Measurements from ENCODE around the gene TMTC2.

The TMTC2 gene

DNA sequence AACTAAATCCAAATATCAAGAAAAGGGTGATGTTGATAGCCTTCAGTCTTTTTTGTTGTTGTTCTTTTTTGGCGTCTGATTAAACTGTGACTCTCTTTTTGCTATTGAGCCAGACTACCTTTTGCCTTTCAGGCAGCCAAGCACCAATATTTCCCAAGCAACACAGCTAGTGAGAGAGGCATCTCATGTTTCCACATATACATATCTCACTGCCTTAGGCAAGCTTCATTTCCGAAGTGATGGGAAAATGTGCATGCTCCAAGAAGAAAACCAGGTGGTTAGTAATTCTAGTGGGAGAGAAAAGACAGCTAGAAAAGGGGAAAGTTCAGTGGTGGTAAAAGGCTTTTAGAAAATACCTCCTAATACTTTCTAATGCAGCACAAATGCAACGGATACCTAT is 277.7 kb downstream of the TMTC2 start:
- DNase-seq, result no peak

DNA sequence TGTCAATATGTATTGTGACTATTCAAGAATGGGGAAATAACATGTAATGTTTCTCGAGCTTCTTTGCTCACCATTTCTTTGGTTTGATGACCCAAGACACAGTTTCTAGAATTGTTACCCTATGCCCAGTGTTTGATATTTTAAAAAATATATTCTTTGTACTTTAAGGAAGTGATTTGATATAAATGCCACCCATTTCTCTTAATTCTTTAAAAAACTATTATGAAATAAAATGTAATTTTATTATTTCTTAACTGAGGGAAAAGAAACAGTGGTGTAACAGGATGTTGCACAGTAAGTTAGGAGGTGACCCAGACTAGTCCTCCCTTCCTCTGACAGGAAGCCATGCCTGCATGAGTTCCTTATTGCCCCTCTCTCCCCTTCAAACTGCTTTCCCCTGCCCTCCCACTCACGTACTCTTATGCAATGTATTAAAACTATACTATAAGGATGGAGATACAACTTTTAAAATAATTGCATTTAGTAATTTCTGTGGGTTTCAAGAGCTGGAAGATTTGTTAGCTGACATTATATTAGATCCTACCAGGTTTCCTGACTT is 279.4 kb downstream of the TMTC2 start:
- DNase-seq, result no peak

DNA sequence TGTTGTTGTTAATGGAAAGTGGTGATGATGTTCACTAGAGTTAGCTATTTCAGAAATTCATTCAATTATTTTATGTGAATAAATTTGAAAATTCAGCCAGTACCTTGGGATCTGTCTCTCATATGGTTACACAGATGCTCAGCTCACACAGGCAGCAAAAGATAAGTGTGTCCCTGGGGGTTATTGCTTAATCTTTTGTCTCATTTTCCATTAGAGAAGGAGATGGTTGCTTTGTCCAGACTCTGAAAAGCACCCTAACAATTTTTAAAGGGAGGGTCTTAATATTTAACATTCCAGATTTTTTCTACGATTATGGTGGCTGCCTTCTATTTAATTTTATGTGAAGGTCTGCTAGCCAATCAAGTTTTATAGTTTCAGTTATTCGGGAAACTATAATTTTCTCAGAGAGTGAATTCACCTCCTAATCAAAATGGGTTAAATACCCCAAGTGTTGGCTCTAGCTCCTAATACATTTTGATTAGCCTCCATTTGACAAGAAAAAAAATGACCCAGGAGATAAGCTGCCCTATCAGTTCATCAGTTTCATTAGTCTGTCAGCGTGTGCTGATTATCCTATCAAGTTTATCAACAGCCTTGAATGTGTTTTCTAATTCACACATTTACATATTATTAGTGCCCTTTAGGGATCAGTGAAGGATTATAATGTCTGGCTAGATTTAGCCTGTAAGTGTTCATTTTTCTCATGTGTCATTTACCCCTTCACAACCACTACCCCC is 282.1 kb downstream of the TMTC2 start:
- DNase-seq, result no peak

DNA sequence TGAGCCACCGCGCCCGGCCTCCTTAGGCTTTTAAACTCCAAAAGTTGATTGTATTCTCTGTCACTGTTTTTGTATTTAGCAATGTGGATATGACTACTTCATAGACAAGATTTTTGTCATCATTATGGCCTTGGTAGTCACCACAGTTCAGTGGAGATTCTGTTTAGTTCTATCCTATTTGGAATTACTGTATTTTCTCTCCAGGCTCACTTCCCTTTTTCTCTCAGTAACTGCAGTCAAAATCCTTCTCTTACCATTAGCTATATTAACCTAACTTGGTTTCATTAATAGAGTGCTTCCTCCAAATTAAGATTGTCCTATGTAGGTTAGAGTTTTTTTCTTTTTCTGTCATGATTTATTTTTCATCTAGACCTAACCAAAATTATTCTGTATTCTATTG is 283.9 kb downstream of the TMTC2 start:
- DNase-seq, result no peak

DNA sequence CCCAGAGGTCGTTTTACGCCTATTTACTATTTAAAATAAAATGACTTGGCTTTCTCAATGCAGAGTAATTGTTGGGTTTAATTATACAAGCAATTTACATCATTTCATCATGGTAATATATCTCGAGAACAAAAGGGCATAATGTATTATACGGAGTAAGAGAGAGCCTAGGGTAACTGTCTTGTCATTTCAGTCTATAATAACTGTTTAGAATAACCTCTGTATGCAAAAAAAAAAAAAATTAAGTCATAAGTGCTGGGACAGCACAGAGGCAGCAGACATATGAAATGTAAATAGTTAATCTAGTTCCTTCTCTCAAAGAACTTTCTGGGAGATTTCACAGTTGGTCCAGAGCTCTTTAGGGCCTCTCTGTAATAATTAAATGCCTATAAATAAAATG is 284.9 kb downstream of the TMTC2 start:
- DNase-seq, result no peak

DNA sequence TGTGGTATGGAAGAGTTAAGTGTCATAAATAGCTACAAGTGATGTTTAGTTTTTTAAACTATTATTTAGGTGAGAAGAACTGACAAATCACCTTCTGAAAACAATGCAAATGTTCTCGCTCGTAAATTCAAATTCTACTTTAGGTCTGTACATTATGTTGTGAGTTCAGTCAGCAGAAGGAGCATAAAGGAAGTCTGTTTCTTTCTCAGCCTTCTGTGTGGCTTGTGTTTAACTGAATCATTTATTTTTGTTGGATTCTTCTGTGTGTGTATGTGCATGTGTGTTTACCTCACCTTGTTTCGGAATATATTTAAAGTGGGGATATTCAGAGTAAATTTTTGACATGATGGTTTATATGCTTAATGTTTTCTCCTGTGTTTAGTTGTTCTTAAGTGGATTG is 285.9 kb downstream of the TMTC2 start:
- no peak for DNase-seq

DNA sequence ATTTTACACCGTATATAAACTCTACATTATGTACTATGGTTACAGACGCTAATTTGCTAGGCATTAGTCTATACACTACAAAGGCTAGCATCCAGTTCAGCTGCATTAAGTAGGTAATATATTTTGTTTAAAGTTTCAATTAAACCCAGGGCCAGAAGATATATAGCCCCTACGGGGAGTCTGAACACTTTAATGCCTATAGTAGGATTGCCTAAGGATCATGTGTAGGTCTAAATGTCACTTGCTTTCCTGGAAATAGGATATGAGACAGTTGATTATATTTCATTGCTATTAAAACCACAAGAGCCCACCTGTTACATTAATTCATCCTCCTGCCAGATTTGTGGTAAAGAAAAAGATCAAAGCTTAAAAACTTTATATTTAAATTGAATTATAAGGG is 286.9 kb downstream of the TMTC2 start:
- no peak for DNase-seq

DNA sequence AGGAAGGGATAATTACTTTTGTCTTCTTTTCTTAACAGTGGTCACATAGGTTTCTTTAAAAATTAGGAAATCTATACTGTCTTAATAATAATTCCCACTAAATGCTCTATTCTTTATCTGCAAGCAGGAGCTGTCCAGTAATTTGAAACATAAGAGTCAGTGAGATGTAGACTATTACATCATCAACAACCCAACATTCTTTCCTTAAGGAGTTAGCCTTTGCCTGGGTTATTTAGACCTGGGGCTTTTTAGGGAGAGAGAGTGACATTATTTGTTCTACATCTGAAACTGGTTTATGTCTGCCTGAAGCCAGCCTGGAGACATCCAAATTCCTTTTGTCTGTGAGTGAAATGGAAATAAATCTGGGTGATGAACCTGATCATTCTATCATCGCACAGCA is 294.4 kb downstream of the TMTC2 start:
- no peak for DNase-seq

DNA sequence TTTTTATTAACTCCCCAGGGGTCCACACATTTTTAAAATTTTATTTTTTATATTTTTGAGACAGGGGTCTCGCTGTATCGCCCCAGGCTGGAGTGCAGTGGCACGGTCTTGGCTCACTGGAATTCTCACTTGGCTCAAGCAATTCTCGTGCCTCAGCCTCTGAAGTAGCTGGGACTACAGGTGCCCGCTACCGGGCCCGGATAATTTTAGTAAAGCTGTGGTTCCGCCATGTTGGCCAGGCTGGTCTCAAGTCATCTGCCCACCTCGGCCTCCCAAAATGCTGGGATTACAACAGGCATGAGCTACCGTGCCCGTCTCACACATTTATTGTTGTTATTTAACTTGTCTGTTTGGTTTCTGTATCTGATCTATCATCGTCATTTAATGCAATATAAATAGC is 307.4 kb downstream of the TMTC2 start:
- no peak for DNase-seq

DNA sequence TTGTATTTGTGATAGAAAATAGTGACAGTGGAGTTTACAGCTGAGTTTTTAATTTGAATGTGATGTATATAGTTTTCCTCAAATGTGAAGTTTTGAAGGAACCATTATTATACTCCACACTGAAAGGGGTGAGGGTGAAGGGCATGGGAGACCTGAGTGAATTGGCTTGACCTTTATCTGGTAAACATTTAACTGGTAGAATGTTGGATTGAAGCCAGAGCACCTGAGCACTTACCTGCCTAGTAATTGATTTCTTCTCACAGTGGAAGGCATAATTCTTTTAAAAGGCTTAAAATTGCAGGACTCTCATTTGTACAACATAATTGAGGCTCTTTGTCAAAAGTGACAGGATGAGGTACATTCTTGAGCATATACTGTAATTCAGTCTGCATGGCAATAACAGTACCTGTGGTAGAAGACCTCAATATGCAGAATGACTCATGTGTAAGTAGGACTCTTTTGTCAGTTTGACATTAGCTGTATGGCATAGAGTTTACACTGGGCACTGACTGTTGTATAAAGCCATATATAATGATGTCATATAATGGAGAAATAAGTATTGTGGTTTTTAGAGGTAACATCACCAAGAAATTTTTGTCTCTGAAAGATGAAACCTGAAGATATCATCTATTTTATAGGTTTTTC is 309.6 kb downstream of the TMTC2 start:
- DNase-seq, result no peak

DNA sequence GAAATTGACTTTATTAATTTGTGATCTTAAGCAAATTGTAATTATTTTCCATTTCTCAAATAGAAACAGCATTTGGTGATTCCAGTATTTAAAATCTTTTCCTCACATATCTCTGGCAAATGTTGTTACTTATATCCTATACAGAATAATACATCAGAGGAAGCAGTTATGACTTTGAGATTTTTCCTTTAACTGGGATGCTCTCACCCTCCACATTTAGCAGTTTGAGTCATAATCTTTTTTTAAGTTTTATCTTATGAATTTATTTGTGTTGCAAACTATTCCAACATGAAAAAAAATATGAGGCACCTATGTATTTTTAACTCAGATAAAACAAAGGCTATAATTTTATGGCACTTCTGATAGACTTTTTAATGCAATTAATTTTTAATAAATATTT is 311.8 kb downstream of the TMTC2 start:
- DNase-seq, result no peak

DNA sequence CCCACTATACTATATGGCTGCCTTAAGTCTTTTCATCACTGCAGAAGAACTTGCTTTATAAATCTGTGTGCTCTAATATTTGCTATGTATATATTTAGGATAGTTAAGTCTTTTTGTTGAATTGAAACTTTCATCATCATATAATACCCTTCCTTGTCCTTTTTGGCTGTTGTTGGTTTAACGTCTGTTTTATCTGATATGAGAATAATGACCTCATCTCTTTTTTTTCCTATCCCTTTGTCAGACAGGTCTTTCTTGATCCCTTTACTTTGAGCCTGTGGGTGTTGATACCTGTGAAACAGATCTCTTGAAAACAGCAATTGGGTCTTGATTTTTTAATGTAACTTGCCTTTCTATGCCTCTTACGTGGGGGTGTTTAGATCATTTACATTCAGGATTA is 316.3 kb downstream of the TMTC2 start:
- no peak for DNase-seq

DNA sequence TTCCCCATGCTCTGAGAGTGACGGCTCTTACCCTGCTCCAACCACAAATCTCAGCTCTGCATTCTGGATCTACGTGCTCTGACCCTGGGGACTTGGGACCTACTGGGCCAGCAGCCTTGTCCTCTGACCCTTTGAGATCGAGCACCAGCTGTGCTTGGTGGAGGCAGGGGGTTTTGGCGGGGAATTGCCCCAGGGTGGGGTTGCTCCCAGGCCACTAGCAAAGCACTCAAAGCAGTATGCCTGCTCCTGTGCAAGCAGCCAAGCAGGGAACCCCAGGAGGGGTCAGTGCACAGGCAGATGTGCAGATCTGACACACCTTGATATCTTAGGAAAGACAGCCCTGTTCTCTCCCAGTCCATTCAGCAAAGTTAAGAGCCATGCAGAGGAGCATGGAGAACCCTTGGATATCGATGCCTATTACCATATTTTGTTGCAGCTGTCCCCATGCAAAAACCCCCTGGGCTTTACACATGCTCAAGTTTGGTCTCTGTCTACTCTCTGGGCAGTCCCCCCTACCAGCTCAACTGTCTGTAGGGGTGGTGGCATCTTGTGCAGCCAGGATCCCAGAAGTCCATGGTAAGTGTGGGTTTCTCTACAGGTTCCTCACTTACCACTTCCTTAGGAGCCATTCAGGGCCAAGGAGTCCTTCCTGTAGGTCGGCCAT is 319.0 kb downstream of the TMTC2 start:
- DNase-seq, result no peak

DNA sequence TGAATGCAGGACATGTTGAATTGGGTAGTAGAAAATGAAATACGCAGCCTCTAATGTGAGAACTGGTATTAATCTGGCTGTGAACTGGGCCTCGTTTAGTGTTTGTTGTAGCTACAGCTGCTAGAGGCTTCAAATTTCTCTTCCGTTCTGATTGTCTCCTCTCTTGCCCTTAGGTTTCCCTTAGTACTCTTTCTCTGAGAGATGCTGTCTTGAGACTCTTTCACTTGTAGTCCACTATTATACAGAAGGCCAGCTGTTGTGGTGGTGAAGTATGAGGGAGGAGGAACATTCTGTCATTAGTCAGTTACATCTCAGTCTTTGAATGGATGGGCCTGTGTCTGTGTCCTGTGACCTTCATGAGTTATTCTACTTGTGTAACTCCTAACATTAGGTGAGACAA is 322.0 kb downstream of the TMTC2 start:
- no peak for DNase-seq

DNA sequence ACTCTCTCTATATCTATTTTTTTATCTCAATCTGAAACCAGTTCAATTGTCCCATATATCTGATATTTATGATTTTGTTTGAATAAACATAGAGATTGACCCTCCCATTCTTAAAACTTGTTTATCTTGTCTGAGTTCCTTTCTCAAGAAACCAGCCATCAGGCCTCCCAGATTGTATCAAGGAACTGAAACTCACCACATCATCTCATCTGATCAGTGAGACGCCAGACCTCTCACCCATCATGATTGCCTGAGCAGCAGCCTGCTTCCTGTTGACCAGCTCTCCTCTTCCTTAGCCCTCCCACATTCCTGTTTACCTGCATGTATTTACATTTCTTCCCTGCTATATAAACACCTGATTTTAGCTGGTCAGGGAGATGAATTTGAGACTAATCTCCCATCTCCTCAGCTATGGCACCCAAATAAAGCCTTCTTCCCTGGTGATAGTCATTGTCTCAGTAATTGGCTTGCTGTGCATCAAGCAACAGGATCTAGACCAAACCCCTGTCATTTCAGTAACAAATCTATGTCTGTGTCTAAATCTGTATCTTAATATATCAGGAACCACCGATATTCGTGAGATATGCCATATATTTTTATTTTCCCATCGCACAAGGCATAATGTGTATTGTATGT is 323.6 kb downstream of the TMTC2 start:
- no peak for DNase-seq

DNA sequence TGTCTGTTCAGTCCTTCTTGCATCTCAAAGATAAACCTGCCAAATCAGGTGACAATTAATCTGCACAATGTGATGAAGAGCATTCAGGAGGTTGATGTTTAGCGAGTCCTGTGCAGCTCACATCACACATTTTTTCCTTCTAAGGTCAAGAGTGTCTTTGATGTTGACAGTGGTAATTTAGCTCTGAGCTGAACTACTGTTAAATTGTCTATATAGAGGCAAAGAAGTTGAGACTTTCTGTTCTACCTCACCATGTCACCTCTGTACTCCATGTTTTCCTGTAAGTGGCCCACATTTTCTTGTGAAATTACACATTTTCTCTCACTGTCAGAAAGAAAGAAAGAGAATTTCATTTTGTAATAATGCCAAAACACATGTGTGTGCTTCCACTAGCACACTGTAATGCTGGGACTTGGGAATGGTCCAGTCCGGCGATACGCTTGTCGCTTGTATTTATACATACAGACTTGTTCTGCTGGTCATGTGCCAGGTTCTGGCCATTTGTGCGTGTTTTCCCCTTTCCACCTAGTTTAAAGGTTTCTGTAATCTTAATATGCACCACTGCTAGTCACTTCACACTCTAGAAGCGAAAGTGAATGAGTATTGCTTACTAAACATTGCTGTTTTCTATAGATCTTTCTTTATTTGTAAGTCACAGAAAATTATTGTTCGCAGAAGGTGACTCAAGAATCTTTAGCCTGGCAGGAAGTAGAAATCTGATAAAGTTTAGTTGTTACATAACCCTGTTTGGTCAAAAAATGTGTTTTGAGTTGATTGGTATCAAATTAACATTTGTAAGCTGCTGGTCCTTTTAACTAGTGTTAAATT is 328.9 kb downstream of the TMTC2 start:
- no peak for DNase-seq

DNA sequence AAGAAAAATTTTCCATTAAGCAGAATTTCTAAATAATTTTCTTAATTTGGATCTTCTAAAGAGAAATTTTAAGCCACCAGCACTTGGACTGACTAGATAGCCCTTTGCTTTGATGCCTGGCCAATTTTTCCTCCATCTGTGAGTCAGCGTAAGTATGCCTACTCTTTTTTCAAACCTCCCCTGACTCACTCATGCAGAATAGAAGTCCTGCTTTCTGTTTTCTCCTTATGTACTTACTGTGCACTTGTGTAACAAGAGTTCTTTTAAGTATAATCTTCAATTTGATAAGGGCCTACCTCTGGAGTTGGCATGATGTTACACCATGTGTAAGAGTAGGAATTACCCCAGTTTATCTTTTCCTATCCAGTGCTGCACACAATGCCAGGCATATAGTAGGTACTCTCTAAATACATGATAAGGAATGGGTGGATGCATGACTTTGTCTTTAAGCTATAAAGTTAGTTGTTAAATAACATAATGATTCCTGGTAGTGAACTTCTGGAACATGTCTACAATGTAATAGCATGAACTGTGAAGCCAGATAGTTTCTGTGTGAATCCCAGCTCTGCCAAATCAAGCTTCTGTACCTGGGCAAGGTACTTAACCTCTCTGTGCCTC is 329.6 kb downstream of the TMTC2 start:
- no peak for DNase-seq

DNA sequence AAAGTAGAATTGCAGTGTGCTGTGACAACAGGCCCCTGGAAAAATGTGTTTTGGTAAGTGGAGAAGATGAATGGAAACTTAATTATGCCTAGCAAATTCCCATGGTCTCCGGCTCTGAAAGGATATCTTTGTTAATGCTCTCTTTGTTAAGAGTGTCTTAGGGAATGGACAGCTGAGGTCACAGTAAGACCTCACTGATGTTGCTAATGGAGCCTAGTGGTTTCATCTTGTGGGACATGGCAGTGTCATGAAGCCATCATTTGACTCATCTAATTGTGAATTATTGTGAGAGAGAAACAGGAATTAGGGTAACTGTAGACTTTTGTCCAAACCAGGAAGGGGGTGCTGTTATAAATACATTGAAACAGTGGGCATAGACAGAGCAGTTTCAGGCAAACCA is 330.3 kb downstream of the TMTC2 start:
- DNase-seq, result no peak

DNA sequence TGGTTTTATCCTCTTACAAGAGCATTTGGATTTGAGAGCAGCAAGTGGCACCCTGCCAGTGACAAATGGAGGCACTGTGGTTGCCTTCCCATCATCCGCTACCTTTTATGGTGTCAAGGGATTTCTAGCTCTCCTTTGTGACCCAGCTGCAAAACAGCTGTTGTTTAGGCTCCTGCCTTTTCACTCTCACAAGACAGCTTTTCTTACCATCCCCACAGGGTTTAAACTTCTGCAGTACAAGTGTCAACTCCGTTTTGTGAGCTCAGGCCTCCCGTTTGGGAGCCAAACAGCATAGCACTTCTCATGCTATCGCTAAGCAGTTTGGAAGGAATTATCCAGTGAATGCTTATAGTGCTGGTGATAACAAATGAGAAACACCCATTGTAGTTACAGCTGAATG is 331.4 kb downstream of the TMTC2 start:
- no peak for DNase-seq

DNA sequence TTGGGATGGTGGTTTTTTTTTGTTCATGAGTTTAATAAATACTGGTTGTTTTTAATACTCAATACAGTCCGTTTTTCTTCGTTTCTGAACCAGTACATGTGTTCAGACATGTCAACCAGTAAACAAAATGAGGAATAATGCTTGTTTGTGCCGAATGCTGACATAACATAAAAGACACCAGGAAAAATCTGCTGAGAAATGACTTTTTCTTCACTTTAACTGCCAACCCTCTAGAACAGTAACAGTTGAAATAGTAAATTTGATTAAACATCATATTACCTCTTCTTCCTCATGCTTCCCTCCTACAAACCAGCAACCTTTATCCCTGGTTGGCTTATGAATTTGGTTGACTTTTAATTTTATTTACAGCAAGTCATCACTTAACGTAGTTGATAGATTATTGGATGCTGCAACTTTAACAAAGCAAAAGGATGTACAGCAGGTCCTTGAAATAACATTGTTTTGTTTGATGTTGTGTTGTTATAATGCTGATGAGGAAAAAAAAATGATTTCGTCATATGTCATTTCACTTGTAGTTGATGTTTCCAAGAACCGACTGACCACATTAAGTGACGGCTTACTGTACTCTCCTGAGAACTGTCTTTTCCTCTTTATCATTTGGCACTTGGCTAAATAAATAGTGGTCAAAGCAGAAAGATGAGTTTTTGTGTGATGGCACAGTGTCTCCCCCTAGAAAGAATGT is 340.5 kb downstream of the TMTC2 start:
- DNase-seq, result no peak

DNA sequence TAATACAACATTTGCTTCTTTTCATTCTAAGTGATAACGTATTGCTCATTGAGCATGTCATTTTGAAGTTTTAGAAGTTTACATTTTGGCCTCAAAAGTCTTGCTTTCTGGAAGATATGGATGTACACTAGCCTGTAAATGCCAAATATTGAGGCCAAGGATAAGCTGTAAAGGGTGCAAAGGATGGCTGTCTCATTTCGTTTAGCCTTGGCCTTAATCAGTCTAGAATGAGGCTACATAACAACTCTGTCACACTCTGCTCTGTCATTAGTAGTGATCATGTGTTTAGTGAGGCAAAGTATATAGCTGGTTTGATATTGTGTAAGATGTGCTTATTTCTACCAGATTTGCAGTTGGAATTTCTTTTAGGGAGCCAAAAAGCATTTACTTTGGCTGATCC is 344.5 kb downstream of the TMTC2 start:
- DNase-seq, result no peak

DNA sequence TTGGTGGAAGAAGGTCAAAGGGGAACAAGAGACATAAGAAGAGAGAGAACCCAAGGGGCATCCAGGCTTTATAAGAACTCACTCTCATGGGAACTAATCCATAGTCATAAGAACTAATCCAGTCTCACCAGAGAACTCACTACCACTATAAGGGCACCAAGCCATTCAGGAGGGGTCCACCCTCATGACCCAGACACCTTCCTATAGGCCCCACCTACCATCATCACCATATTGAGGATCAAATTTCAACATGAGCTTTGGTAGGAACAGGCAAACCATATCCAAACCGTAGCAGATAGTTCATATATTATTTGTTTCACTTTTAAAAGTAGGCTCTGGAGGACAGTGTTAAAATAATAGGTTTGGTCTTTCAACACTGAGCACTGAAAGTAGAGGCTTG is 350.1 kb downstream of the TMTC2 start:
- DNase-seq, result no peak

All from CD4-positive, alpha-beta T cell treated with Interleukin-17A for 4 hours (primary cell).